ENCODE data around the gene TTC12. TPM values are rescaled to one million over a fixed set of nuclear protein-coding genes. Genes with fewer than 3 reads are reported as not detected.

TTC12 gene
- total RNA-seq, 1 experiment from 2014 or later: 30.5 TPM

DNA sequence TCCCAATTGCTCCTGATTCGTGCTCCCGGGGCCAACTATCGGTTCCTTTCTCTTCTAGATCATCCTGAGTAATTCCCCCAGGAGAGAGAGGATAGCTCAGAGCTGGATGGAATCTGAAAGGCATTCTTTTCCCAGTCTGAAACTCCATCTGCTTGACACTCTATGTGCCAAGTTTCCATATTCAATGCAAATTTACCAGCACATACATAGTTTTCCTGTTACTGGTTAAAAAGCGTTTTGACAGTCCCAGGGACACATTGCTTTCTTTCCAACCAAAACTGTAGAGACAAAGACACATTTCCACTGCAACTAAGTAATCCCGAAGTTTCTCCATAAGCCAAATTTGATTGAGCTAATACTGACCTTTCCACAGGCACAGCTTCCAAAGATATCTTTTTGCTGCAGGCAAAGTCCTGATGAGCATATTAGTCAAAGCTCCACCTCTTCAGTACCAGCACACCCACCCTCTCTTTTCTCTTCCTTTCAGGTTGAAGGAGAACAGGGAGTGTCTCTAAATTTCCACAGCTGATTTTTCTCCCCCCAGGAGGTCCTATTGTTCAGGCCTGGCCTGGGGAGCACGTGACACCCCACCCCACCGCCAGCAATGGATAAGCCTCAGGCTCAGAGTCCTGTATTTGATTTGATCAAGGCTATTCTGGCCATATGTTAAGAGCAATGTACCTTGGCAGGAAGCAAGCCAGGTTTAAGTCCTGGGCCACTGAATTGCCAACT, 63.5 kb downstream of the TTC12 start:
- no peaks in the 10 kb centered on the region for H3K9me3 Mint-ChIP-seq (ENCODE audit: unreplicated experiment)
- CTCF ChIA-PET: interaction anchor here (0.6 to 1.6 kb wide), 5 partner anchors 16 to 154 kb away, joined by 3 to 6 read pairs (median 4); no protein-coding TSS in a partner anchor
- H3K27me3 Mint-ChIP-seq (ENCODE audit: insufficient read depth, unreplicated experiment): no peaks in the 10 kb centered on the region
- peaks cover 34% of the 10 kb centered on the region for H3K4me1 Mint-ChIP-seq (ENCODE audit: insufficient read depth, unreplicated experiment)
- H3K36me3 Mint-ChIP-seq (ENCODE audit: insufficient read depth, unreplicated experiment): no peaks in the 10 kb centered on the region
- POLR2A ChIA-PET: interaction anchor here (0.7 to 2.3 kb wide), 5 partner anchors 12 to 116 kb away, joined by 3 to 10 read pairs (median 7); no protein-coding TSS in a partner anchor
- BruUV-seq (replicated peaks): TSS peak; percentile 70
- peak overlapping the region; percentile 10 for H3K4me3 Mint-ChIP-seq (ENCODE audit: unreplicated experiment)
- TF ChIP-seq, protein P1, sequence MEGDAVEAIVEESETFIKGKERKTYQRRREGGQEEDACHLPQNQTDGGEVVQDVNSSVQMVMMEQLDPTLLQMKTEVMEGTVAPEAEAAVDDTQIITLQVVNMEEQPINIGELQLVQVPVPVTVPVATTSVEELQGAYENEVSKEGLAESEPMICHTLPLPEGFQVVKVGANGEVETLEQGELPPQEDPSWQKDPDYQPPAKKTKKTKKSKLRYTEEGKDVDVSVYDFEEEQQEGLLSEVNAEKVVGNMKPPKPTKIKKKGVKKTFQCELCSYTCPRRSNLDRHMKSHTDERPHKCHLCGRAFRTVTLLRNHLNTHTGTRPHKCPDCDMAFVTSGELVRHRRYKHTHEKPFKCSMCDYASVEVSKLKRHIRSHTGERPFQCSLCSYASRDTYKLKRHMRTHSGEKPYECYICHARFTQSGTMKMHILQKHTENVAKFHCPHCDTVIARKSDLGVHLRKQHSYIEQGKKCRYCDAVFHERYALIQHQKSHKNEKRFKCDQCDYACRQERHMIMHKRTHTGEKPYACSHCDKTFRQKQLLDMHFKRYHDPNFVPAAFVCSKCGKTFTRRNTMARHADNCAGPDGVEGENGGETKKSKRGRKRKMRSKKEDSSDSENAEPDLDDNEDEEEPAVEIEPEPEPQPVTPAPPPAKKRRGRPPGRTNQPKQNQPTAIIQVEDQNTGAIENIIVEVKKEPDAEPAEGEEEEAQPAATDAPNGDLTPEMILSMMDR (IDR thresholded peaks at IDR 0.05; ENCODE audit: unreplicated experiment): no peak
- intact Hi-C loops (cut with micrococcal nuclease): loop anchor here (10.0 kb wide), 1 partner anchor 357 kb away; no protein-coding TSS in a partner anchor
- peak overlapping the region; percentile 26 for H3K27ac Mint-ChIP-seq (ENCODE audit: low read depth, unreplicated experiment)
- peak; percentile 50 for DNase-seq (ENCODE audit: unreplicated experiment)

DNA sequence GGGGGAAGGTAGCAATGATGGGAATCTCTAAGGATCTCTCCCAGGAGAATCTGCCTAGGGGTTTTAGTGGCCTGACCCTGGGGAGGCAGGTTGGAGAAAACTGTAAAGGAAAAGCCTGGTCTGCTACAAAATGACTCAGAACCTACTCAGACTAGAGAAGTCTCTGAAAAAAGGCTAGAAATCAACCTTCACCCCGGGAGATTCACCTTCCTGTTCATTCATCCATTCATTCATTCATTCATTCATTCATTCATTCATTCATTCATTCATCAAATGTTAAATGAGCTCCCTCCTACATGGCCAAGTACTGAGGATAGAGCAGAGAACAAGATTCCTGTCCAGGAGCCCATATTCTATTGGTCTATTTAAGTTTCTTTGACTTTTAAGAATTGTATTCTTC, 64.3 kb downstream of the TTC12 start:
- POLR2A ChIA-PET: interaction anchor here (0.7 to 1.4 kb wide), 3 partner anchors 12 to 115 kb away, joined by 3 to 5 read pairs (median 4); no protein-coding TSS in a partner anchor
- intact Hi-C loops (cut with micrococcal nuclease): loop anchor here (10.0 kb wide), 1 partner anchor 356 kb away; no protein-coding TSS in a partner anchor
- no TSS peak for BruUV-seq (replicated peaks)
- Mint-ChIP-seq H3K4me3 (ENCODE audit: unreplicated experiment) (no peak overlapping the region), H3K36me3 (ENCODE audit: insufficient read depth, unreplicated experiment) (no peaks in the 10 kb centered on the region), H3K27ac (ENCODE audit: low read depth, unreplicated experiment) (no peak overlapping the region), H3K9me3 (ENCODE audit: unreplicated experiment) (no peaks in the 10 kb centered on the region), H3K27me3 (ENCODE audit: insufficient read depth, unreplicated experiment) (no peaks in the 10 kb centered on the region), H3K4me1 (ENCODE audit: insufficient read depth, unreplicated experiment) (peaks cover 26% of the 10 kb centered on the region)
- DNase-seq (ENCODE audit: unreplicated experiment): no peak
- TF ChIP-seq, protein P1 (IDR thresholded peaks at IDR 0.05; ENCODE audit: unreplicated experiment): no peak
- CTCF ChIA-PET: interaction anchor here (1.6 kb wide), 1 partner anchor 115 kb away, joined by 6 read pairs; no protein-coding TSS in a partner anchor

DNA sequence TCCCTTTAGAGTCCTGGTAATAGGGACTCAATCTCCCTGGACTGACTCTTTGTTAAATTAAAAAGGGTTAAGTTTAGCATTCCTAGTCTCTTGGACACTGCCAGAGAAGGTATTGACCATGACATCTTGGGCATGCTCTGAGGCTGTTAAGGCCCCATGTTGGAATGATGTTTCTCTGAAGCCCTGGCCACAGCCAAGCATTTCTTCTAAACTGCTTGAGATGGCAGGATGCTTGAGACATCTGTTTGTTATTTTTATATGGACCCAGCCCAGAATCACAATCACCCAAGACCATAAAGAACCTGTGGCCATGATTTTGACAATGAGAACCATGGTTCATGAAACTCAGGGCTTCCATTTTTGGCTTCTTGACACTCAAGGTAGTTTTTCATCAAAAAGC, 67.7 kb downstream of the TTC12 start:
- Mint-ChIP-seq H3K4me1 (ENCODE audit: insufficient read depth, unreplicated experiment) (peaks cover 32% of the 10 kb centered on the region), H3K36me3 (ENCODE audit: insufficient read depth, unreplicated experiment) (no peaks in the 10 kb centered on the region), H3K27me3 (ENCODE audit: insufficient read depth, unreplicated experiment) (no peaks in the 10 kb centered on the region), H3K27ac (ENCODE audit: low read depth, unreplicated experiment) (no peak overlapping the region), H3K9me3 (ENCODE audit: unreplicated experiment) (no peaks in the 10 kb centered on the region), H3K4me3 (ENCODE audit: unreplicated experiment) (no peak overlapping the region)
- BruUV-seq (replicated peaks): no TSS peak
- ChIA-PET POLR2A (interaction anchor here (0.6 kb wide), 1 partner anchor 49 kb away, joined by 5 read pairs; no protein-coding TSS in a partner anchor), CTCF (interaction anchor here (0.7 kb wide), 1 partner anchor 40 kb away, joined by 4 read pairs; no protein-coding TSS in a partner anchor)
- intact Hi-C loops (cut with micrococcal nuclease): loop anchor here (5.0 kb wide), 1 partner anchor 65 kb away; no protein-coding TSS in a partner anchor
- TF ChIP-seq, protein P1 (IDR thresholded peaks at IDR 0.05; ENCODE audit: unreplicated experiment): no peak
- DNase-seq (ENCODE audit: unreplicated experiment): no peak

DNA sequence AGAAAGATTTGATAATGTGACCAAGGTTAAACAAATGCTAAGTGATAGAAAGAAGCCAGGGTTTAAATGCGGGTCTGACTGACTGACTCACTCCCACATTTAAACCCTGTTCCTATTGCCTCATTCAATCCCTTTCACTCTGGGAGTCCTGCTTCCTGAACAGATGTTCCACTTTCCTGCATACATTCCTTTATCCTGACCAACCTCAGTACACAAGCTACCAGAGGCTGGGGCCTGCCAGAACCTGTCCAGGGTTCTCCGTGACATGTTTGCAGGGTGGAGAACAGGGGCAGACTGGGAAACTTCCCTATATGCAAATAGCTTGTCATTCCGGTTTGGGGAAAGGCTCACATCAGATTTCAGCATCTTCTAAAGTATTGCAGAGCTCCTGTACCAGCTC, 70.2 kb downstream of the TTC12 start:
- CTCF ChIA-PET: interaction anchor here (0.7 to 1.1 kb wide), 2 partner anchors 10 to 148 kb away, joined by 3 to 8 read pairs; no protein-coding TSS in a partner anchor
- intact Hi-C loops (cut with micrococcal nuclease): loop anchor here (1.0 to 5.0 kb wide), 3 partner anchors 17 to 67 kb away; no protein-coding TSS in a partner anchor
- TF ChIP-seq, protein P1 (IDR thresholded peaks at IDR 0.05; ENCODE audit: unreplicated experiment): no peak
- peak; percentile 98 for DNase-seq (ENCODE audit: unreplicated experiment)
- Mint-ChIP-seq H3K36me3 (ENCODE audit: insufficient read depth, unreplicated experiment) (no peaks in the 10 kb centered on the region), H3K4me1 (ENCODE audit: insufficient read depth, unreplicated experiment) (peaks cover 20% of the 10 kb centered on the region), H3K4me3 (ENCODE audit: unreplicated experiment) (no peak overlapping the region), H3K9me3 (ENCODE audit: unreplicated experiment) (no peaks in the 10 kb centered on the region), H3K27me3 (ENCODE audit: insufficient read depth, unreplicated experiment) (no peaks in the 10 kb centered on the region), H3K27ac (ENCODE audit: low read depth, unreplicated experiment) (peak overlapping the region; percentile 93)
- POLR2A ChIA-PET: interaction anchor here (0.6 to 3.8 kb wide), 16 partner anchors 9 to 1100 kb away, joined by 3 to 27 read pairs (median 3); partner anchors contain the start of gene TTC12
- BruUV-seq (replicated peaks): no TSS peak
